Large intestine (tissue), 3 donors: ENCODE data around the gene ITGA11. TPM values are rescaled to one million over a fixed set of nuclear protein-coding genes. Genes with fewer than 3 reads are reported as not detected.

Experiments used
- DNase-seq, 2 donors: peaks; one replicate each; pipeline versions ENCODE4 v3.0.0 to v3.0.0-alpha.2; 2013
- H3K27ac ChIP-seq: one replicate; pipeline ENCODE4 v1.5.1; 2013; ENCODE audit warnings: low read length
- H3K27me3 ChIP-seq: 2 replicates; pipeline ENCODE4 v1.6.1; 2013; ENCODE audit warnings: low read length; ENCODE audit not compliant: control insufficient read depth, insufficient read depth
- H3K36me3 ChIP-seq: 2 replicates; pipeline ENCODE4 v1.6.1; 2013; ENCODE audit warnings: low read length; ENCODE audit not compliant: control insufficient read depth, insufficient read depth
- H3K4me1 ChIP-seq: one replicate; pipeline ENCODE4 v1.6.1; 2013; ENCODE audit warnings: low read length; ENCODE audit not compliant: control insufficient read depth, insufficient read depth
- H3K4me3 ChIP-seq: one replicate; pipeline ENCODE4 v1.5.1; 2013; ENCODE audit warnings: low read length
- H3K9me3 ChIP-seq: one replicate; pipeline ENCODE4 v1.6.1; 2013; ENCODE audit warnings: mild to moderate bottlenecking, low read depth, low read length, moderate library complexity; ENCODE audit not compliant: control insufficient read depth
- WGBS: methylation state at CpG from one replicate; pipeline ENCODE4 v1.1.5; 2013; ENCODE audit warnings: low lambda C conversion rate; ENCODE audit not compliant: insufficient coverage; 5-methylcytosine and 5-hydroxymethylcytosine counted together
- polyA plus RNA-seq: library from polyadenylated mRNA; unstranded; fragments of 120-200 nt; gene quantifications from one replicate; pipeline ENCODE4 v1.2.1, GENCODE V29; 2013

ITGA11 gene
- polyA plus RNA-seq, 1 donor, result 1.8 TPM

DNA sequence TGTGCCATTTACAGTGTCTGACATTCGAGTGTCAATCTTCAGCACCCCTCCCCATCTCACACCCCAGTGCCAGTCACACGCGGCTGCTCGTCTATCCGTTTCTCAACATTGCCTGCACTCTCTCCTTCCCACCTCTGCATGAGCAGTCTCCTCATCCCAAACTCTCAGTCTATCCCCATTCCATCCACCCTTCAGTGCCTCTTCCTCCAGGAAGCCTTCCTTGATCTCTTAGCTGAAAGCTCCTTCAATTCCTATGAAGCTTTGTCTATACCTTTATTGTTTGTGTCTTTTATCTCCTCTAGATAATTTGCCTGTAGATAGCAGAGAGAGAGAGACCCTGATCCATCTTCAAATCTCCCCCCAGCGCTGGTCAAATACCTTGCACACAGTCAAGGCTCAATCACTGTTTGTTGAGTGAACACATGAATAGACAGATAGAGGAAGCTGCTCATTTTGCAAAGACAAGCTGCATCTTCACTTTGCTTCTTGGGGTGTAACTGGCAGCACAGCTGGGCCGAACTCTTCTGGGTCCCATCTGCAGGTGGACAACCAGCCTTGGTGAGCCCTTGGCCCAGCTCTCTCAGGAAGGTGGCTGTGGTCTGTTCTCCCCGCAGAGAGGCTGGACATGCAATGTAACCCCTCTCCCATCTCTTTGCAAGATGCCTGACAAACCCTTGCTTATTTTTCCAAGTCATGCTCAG, 52.8 kb downstream of the ITGA11 start:
- Histone ChIP-seq H3K27ac (no peak overlapping the region), H3K36me3 (no peaks in the 10 kb centered on the region), H3K27me3 (no peaks in the 10 kb centered on the region), H3K4me3 (no peak overlapping the region), H3K4me1 (no peaks in the 10 kb centered on the region), H3K9me3 (no peaks in the 10 kb centered on the region)
- 100% methylated on average over 4 of the region's 8 CpGs for WGBS
- no peak for DNase-seq

DNA sequence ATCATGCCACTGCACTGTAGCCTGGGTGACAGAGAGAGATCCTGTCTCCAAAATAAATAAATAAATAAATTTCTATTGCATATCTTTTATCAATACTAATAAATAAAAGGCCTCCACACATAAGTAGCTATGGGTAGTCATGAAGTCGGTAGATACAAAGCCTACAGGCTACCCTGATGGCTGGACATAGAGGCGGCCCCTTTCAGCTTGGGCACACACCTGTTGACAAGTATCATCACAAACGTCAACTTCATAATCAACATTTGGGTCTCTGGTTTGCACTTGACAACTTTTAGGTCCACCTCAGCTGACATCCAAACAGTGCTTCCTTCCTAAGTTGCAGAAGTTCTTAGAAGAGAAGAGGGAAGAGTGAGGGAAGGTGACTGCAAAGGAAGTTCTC, 53.4 kb downstream of the ITGA11 start:
- no peak overlapping the region for H3K4me3 ChIP-seq
- DNase-seq, result no peak
- WGBS, result no CpG with 5 or more reads among the region's 3 CpGs
- H3K36me3 ChIP-seq, result no peaks in the 10 kb centered on the region
- no peaks in the 10 kb centered on the region for H3K27me3 ChIP-seq
- no peak overlapping the region for H3K27ac ChIP-seq
- H3K9me3 ChIP-seq, result no peaks in the 10 kb centered on the region
- no peaks in the 10 kb centered on the region for H3K4me1 ChIP-seq

GRCh38 chr15:68377766-68378165, 54.2 kb downstream of the ITGA11 start:
- Histone ChIP-seq H3K27me3 (no peaks in the 10 kb centered on the region), H3K27ac (no peak overlapping the region), H3K9me3 (no peaks in the 10 kb centered on the region), H3K36me3 (no peaks in the 10 kb centered on the region), H3K4me3 (no peak overlapping the region), H3K4me1 (no peaks in the 10 kb centered on the region)
- no CpG with 5 or more reads among the region's 3 CpGs for WGBS
- no peak for DNase-seq

DNA sequence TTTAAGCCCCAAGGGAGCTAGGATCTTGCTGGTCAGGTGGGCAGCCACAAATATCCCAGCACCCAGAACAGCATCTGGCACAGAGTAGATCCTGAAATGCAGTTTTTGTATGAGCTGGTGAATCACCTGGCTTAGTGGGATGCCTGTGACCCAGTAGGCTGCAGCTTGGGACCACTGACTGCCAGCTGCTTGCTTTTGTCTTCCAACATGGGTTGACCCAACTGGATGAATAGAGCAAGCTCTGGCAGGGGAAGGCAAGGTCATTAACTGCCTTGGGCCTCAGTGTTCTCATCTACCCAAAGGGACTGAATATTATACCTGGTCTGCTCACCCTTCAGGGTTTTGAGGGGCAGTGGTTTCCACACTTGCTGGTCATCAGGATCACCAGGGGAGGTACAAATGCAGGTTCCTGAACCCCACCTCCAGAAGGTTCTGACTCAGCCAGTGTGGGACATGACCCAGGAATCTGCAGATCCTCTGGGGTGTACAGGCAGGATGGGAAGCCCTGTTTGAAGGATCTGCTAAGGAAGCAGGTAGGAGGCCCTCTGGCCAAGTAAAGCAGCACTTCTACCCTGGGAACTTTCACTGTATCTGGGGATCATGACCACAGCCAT, 55.4 kb downstream of the ITGA11 start:
- H3K4me3 ChIP-seq, result no peak overlapping the region
- DNase-seq, result no peak
- no peak overlapping the region for H3K27ac ChIP-seq
- H3K9me3 ChIP-seq, result no peaks in the 10 kb centered on the region
- H3K27me3 ChIP-seq, result no peaks in the 10 kb centered on the region
- no peaks in the 10 kb centered on the region for H3K4me1 ChIP-seq
- no peaks in the 10 kb centered on the region for H3K36me3 ChIP-seq

- no CpG with 5 or more reads among the region's 6 CpGs for WGBS
- no peak for DNase-seq
- Histone ChIP-seq H3K9me3 (no peaks in the 10 kb centered on the region), H3K27me3 (no peaks in the 10 kb centered on the region), H3K4me3 (no peak overlapping the region), H3K36me3 (no peaks in the 10 kb centered on the region), H3K27ac (no peak overlapping the region), H3K4me1 (no peaks in the 10 kb centered on the region)
Measured at GRCh38 chr15:68375716-68376220, 56.2 kb downstream of the ITGA11 start.

- H3K27me3 ChIP-seq, result no peaks in the 10 kb centered on the region
- no CpG with 5 or more reads among the region's 5 CpGs for WGBS
- H3K27ac ChIP-seq, result no peak overlapping the region
- no peak overlapping the region for H3K4me3 ChIP-seq
- no peak for DNase-seq
- no peaks in the 10 kb centered on the region for H3K9me3 ChIP-seq
- no peaks in the 10 kb centered on the region for H3K4me1 ChIP-seq
- no peaks in the 10 kb centered on the region for H3K36me3 ChIP-seq
Measured at GRCh38 chr15:68375191-68375631, 56.8 kb downstream of the ITGA11 start.

- no peaks in the 10 kb centered on the region for H3K36me3 ChIP-seq
- no CpG with 5 or more reads among the region's 2 CpGs for WGBS
- H3K4me3 ChIP-seq, result no peak overlapping the region
- no peak for DNase-seq
- no peaks in the 10 kb centered on the region for H3K4me1 ChIP-seq
- H3K27me3 ChIP-seq, result no peaks in the 10 kb centered on the region
- no peaks in the 10 kb centered on the region for H3K9me3 ChIP-seq
- no peak overlapping the region for H3K27ac ChIP-seq
Measured at GRCh38 chr15:68374168-68374745, 57.7 kb downstream of the ITGA11 start.

DNA sequence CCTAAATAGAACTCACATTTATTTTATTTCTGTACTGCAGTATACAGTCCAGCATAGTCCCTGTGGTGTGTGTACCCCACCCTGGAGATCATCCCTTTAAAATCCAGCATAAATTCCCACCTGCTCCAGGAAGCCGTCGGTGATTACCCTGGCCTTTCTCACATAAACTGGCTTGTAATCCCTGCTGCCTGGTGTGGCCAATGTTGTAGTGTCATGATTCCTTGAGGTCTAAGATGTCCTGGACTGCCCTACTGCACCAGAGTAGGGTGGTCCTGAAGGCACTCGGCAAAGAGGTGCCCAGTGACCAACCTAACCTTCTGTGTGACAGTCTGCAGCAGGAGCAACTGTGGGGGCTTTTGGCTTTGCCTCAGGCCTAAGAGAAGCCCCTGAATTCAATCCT, 58.9 kb downstream of the ITGA11 start:
- H3K4me1 ChIP-seq, result no peaks in the 10 kb centered on the region
- no peak overlapping the region for H3K27ac ChIP-seq
- H3K9me3 ChIP-seq, result no peaks in the 10 kb centered on the region
- no CpG with 5 or more reads among the region's 3 CpGs for WGBS
- H3K36me3 ChIP-seq, result no peaks in the 10 kb centered on the region
- H3K27me3 ChIP-seq, result no peaks in the 10 kb centered on the region
- no peak for DNase-seq
- H3K4me3 ChIP-seq, result no peak overlapping the region

- H3K4me3 ChIP-seq, result no peak overlapping the region
- no peaks in the 10 kb centered on the region for H3K9me3 ChIP-seq
- no peak for DNase-seq
- H3K27me3 ChIP-seq, result no peaks in the 10 kb centered on the region
- WGBS, result 17% methylated on average over 1 of the region's 12 CpGs
- no peaks in the 10 kb centered on the region for H3K4me1 ChIP-seq
- no peaks in the 10 kb centered on the region for H3K36me3 ChIP-seq
- no peak overlapping the region for H3K27ac ChIP-seq
Measured at GRCh38 chr15:68372291-68372811, 59.6 kb downstream of the ITGA11 start.

DNA sequence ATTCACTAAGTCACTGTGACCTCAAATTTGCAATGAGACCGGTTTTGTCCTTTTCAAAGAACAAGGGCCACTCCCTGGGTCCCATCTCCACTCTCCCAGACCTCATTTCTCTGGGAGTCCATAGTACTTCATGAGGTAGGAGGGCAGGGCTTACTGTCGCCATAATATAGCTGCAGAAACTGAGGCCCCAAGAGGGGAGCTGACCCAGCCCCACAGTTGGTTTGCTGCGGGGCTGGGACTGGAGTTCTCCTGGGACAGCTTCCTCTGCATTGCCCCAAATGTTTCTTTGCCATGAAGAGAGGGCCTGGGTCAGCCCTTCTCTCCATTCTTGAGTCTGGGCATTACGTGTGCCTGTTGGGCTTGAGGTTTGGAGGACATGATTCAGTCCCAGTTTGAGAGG, 60.1 kb downstream of the ITGA11 start:
- no CpG with 5 or more reads among the region's 4 CpGs for WGBS

More for the DNA sequence above, 60.1 kb downstream of the ITGA11 start:
- no peak for DNase-seq
- Histone ChIP-seq H3K4me3 (no peak overlapping the region), H3K4me1 (no peaks in the 10 kb centered on the region), H3K9me3 (no peaks in the 10 kb centered on the region), H3K27ac (no peak overlapping the region), H3K36me3 (no peaks in the 10 kb centered on the region), H3K27me3 (no peaks in the 10 kb centered on the region)
